Lung (tissue), 12 donors: Measurements from ENCODE around the gene NDUFV1. TPM values are rescaled to one million over a fixed set of nuclear protein-coding genes. Genes with fewer than 3 reads are reported as not detected.
A peak's percentile ranks its signal among the peaks of the same experiment; 100 is the strongest.

Source experiments
- ATAC-seq: fragments of 200-7000 bp; cut with Tn5 transposase; one replicate; pipeline ENCODE4 v1.9.1; 2020; ENCODE audit warnings: moderate number of reproducible peaks; ENCODE audit not compliant: insufficient read depth, low FRiP score
- DNase-seq, 3 donors: peaks; one replicate each; pipeline ENCODE4 v3.0.0-alpha.2; 2013 to 2017
- H3K27ac ChIP-seq, 2 donors: one replicate each; pipeline ENCODE4 v1.5.1; 2013; ENCODE audit warnings: mild to moderate bottlenecking in 2 of 2, moderate library complexity in 2 of 2, control low read depth in 1 of 2, inconsistent platforms in 1 of 2, low read depth in 1 of 2, low read length in 1 of 2
- H3K27me3 ChIP-seq, 3 donors: one replicate each; pipeline ENCODE4 v1.5.1; 2013; ENCODE audit warnings: low read length in 2 of 3; ENCODE audit not compliant: control insufficient read depth in 3 of 3, insufficient read depth in 3 of 3
- H3K36me3 ChIP-seq, 4 donors: one replicate each; pipeline ENCODE4 v1.5.1; 2013; ENCODE audit warnings: low read length in 4 of 4, mild to moderate bottlenecking in 1 of 4, moderate library complexity in 1 of 4; ENCODE audit not compliant: control insufficient read depth in 4 of 4, insufficient read depth in 4 of 4
- H3K4me1 ChIP-seq, 5 donors: one replicate each; pipeline ENCODE4 v1.5.1; 2013; ENCODE audit warnings: low read length in 5 of 5, mild to moderate bottlenecking in 2 of 5, moderate library complexity in 1 of 5; ENCODE audit not compliant: control insufficient read depth in 5 of 5, insufficient read depth in 5 of 5
- H3K4me3 ChIP-seq: one replicate; pipeline ENCODE4 v1.5.1; 2013; ENCODE audit warnings: mild to moderate bottlenecking, control low read depth, moderate library complexity
- H3K9ac ChIP-seq, 2 donors: one replicate each; pipeline ENCODE4 v1.5.1; 2013; ENCODE audit warnings: low read length in 2 of 2, control low read depth in 1 of 2; ENCODE audit not compliant: insufficient read depth in 1 of 2
- H3K9me3 ChIP-seq, 4 donors: one replicate each; pipeline ENCODE4 v1.5.1; 2013; ENCODE audit warnings: low read length in 3 of 4, mild to moderate bottlenecking in 1 of 4, moderate library complexity in 1 of 4; ENCODE audit not compliant: control insufficient read depth in 4 of 4, insufficient read depth in 3 of 4
- WGBS, 2 donors: extraction: QIAGEN DNeasy Blood & Tissue Kit; methylation state at CpG; one replicate each; pipeline ENCODE4 v1.1.7; 2013; 5-methylcytosine and 5-hydroxymethylcytosine counted together
- polyA plus RNA-seq, 2 donors: library from polyadenylated mRNA; stranded (reverse); fragments of 200-250 nt; gene quantifications; one replicate each; pipeline ENCODE4 v1.2.1, GENCODE V29; 2013
- total RNA-seq, 2 donors: library from RNA; depleted of rRNA in 1 of 2; stranded (reverse); fragments of >200 nt in 1 of 2; gene quantifications; one replicate each; pipeline ENCODE4 v1.2.1, GENCODE V29; 2014 to 2021
- TF ChIP-seq, protein P1 (sequence below): IDR thresholded peaks from 2 replicates; pipeline ENCODE4 v1.5.1; 2012; ENCODE audit warnings: mild to moderate bottlenecking; ENCODE audit errors: control extremely low read depth, extremely low read depth
- donor health status: control.
- donor health status: control.
- donor health status: Bipolar disorder and iron deficiency.
- donor health status: healthy.
- donor health status: DM: yes; HTN: yes; CAD: no.

The NDUFV1 gene
- total and polyA plus RNA-seq, 4 donors, result 113 to 191 (median 140) TPM

GRCh38 chr11:67605231-67606011 lies 1.3 kb upstream of the NDUFV1 start:
- WGBS, 2 donors, result 71% methylated on average over 11 of the region's 11 CpGs
- Histone ChIP-seq H3K4me3 (no peak overlapping the region), H3K27me3 (no peaks in the 10 kb centered on the region), H3K4me1 (peaks cover 0 to 22% (median 5%) of the 10 kb centered on the region in 5 donors), H3K9me3 (no peaks in the 10 kb centered on the region), H3K36me3 (peaks cover 0 to 12% (median 3%) of the 10 kb centered on the region in 4 donors), H3K9ac (no peak overlapping the region), H3K27ac (peak overlapping the region in 1 of 2 donors; percentile 26)
- ATAC-seq (no peak), DNase-seq (no peak)
- TF ChIP-seq, protein P1, sequence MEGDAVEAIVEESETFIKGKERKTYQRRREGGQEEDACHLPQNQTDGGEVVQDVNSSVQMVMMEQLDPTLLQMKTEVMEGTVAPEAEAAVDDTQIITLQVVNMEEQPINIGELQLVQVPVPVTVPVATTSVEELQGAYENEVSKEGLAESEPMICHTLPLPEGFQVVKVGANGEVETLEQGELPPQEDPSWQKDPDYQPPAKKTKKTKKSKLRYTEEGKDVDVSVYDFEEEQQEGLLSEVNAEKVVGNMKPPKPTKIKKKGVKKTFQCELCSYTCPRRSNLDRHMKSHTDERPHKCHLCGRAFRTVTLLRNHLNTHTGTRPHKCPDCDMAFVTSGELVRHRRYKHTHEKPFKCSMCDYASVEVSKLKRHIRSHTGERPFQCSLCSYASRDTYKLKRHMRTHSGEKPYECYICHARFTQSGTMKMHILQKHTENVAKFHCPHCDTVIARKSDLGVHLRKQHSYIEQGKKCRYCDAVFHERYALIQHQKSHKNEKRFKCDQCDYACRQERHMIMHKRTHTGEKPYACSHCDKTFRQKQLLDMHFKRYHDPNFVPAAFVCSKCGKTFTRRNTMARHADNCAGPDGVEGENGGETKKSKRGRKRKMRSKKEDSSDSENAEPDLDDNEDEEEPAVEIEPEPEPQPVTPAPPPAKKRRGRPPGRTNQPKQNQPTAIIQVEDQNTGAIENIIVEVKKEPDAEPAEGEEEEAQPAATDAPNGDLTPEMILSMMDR, result no peak

DNA sequence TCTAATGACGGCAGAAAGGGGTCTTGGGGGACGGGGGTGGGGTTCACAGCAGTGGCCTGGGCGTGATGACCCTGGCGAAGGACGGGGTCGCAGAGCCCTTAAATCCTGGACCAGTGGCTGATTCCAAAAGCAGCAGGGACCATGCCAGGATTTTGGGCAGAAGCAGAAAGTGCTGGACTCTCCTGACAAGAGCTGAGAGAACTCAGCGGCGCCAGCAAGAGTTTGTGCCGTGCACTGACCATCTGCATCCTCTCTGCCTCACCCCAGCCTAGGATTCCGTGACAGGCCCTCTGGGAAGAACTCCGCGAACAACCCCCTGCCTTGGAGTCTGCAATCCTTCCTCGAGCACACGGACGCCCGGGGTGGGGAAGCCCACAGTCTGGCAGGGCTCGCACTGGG lies 644 bp upstream of the NDUFV1 start:
- no peaks in the 10 kb centered on the region for H3K9me3 ChIP-seq
- 37 to 50% methylated on average over 17 of the region's 17 CpGs for WGBS, 2 donors
- peaks cover 0 to 22% (median 5%) of the 10 kb centered on the region in 5 donors for H3K4me1 ChIP-seq
- peak; percentile 80 to 91 (median 84) for DNase-seq
- peaks cover 0 to 19% (median 3%) of the 10 kb centered on the region in 4 donors for H3K36me3 ChIP-seq
- TF ChIP-seq, protein P1, result no peak
- H3K27ac ChIP-seq, result peak overlapping the region in 1 of 2 donors; percentile 79
- H3K9ac ChIP-seq, result peak overlapping the region in 1 of 2 donors; percentile 70
- ATAC-seq, result no peak
- H3K4me3 ChIP-seq, result peak overlapping the region; percentile 81
- H3K27me3 ChIP-seq, result no peaks in the 10 kb centered on the region

- peak overlapping the region; percentile 80 to 84 for H3K27ac ChIP-seq
- no peaks in the 10 kb centered on the region for H3K9me3 ChIP-seq
- peak overlapping the region; percentile 82 to 89 for H3K9ac ChIP-seq
- ATAC-seq (no peak), DNase-seq (no peak)
- H3K4me1 ChIP-seq, result peaks cover 0 to 22% (median 5%) of the 10 kb centered on the region in 5 donors
- H3K4me3 ChIP-seq, result peak overlapping the region; percentile 81
- no peaks in the 10 kb centered on the region for H3K27me3 ChIP-seq
- peaks cover 0 to 32% (median 5%) of the 10 kb centered on the region in 4 donors for H3K36me3 ChIP-seq
- TF ChIP-seq, protein P1, result no peak
- WGBS, 2 donors, result 47 to 58% methylated on average over 9 of the region's 9 CpGs
Measured at GRCh38 chr11:67607507-67607906, 771 bp downstream of the NDUFV1 start.
